HepG2 (cell line): Measurements from ENCODE around the gene ARL17B. TPM values are rescaled to one million over a fixed set of nuclear protein-coding genes. Genes with fewer than 3 reads are reported as not detected.

Source experiments
- DMAP1 ChIP-seq: IDR thresholded peaks from 2 replicates; pipeline ENCODE4 v1.6.1; 2016
- GMEB1 ChIP-seq: sonication (generic); formaldehyde crosslinking; IDR thresholded peaks from 2 replicates; pipeline ENCODE4 v1.5.1; 2020; ENCODE audit warnings: missing genetic modification reagents, mild to moderate bottlenecking, borderline replicate concordance
- HNF1B ChIP-seq: sonication (generic); formaldehyde crosslinking; IDR thresholded peaks from 2 replicates; pipeline ENCODE4 v1.5.1; 2020; ENCODE audit warnings: mild to moderate bottlenecking, moderate library complexity, missing genetic modification reagents
- ISL2 ChIP-seq: sonication (generic); formaldehyde crosslinking; IDR thresholded peaks from 2 replicates; pipeline ENCODE4 v1.5.0; 2020; ENCODE audit warnings: missing genetic modification reagents
- SRSF1 ChIP-seq: fragments of 200-400 bp; formaldehyde crosslinking; optimal IDR thresholded peaks from 2 replicates; pipeline ENCODE3; 2017; ENCODE audit warnings: mild to moderate bottlenecking, low read depth, low read length, moderate library complexity
- TEF ChIP-seq: sonication (generic); formaldehyde crosslinking; IDR thresholded peaks from 2 replicates; pipeline ENCODE4 v1.5.0; 2020; ENCODE audit warnings: missing genetic modification reagents
- TFDP1 ChIP-seq: IDR thresholded peaks from 2 replicates; pipeline ENCODE4 v1.6.1; 2016; ENCODE audit warnings: missing compliant biosample characterization, missing genetic modification reagents, borderline replicate concordance
- THAP9 ChIP-seq: sonication (generic); formaldehyde crosslinking; IDR thresholded peaks from 2 replicates; pipeline ENCODE4; 2020; ENCODE audit warnings: missing genetic modification reagents, mild to moderate bottlenecking, borderline replicate concordance
- ZFP82 ChIP-seq: sonication (generic); formaldehyde crosslinking; IDR thresholded peaks from 2 replicates; pipeline ENCODE4 v1.5.1; 2020; ENCODE audit warnings: mild to moderate bottlenecking, missing genetic modification reagents, borderline replicate concordance
- ZNF230 ChIP-seq: sonication (generic); formaldehyde crosslinking; IDR thresholded peaks from 2 replicates; pipeline ENCODE4 v1.4.0; 2020; ENCODE audit warnings: mild to moderate bottlenecking, missing genetic modification reagents
- ZNF451 ChIP-seq: sonication (generic); formaldehyde crosslinking; IDR thresholded peaks from 2 replicates; pipeline ENCODE4 v1.5.0; 2020; ENCODE audit warnings: mild to moderate bottlenecking, missing genetic modification reagents
- ZNF501 ChIP-seq: sonication (generic); formaldehyde crosslinking; IDR thresholded peaks from 2 replicates; pipeline ENCODE4 v1.5.1; 2020; ENCODE audit warnings: mild to moderate bottlenecking, moderate library complexity, missing genetic modification reagents
- ZNF512B ChIP-seq: sonication (generic); formaldehyde crosslinking; IDR thresholded peaks from 2 replicates; pipeline ENCODE4 v1.5.1; 2020; ENCODE audit warnings: missing genetic modification reagents, mild to moderate bottlenecking, borderline replicate concordance
- ZNF598 ChIP-seq: sonication (generic); formaldehyde crosslinking; IDR thresholded peaks from 2 replicates; pipeline ENCODE4 v1.5.1; 2020; ENCODE audit warnings: mild to moderate bottlenecking, missing genetic modification reagents, borderline replicate concordance
- ZNF709 ChIP-seq: sonication (generic); formaldehyde crosslinking; IDR thresholded peaks from 2 replicates; pipeline ENCODE4 v1.5.0; 2020; ENCODE audit warnings: mild to moderate bottlenecking, missing genetic modification reagents
- ZNF781 ChIP-seq: sonication (generic); formaldehyde crosslinking; IDR thresholded peaks from 2 replicates; pipeline ENCODE4 v1.5.1; 2020; ENCODE audit warnings: borderline replicate concordance, mild to moderate bottlenecking, missing genetic modification reagents; ENCODE audit errors: not compliant biosample characterization
- polyA plus RNA-seq, 8 experiments: library from polyadenylated mRNA; depleted of rRNA in 3 of 8; stranded (reverse) in 7 of 8; unstranded in 1 of 8; fragments of >200 nt; fragmentation: Illumina TruSeq in 4 of 8; extraction: Trizol in 4 of 8; gene quantifications; 2 replicates each; pipeline versions ENCODE4 v1.2.1 to v1.2.3, GENCODE V29; 2011 to 2016; ENCODE audit warnings: low read depth in 4 of 8, missing spikeins in 1 of 8, mixed read lengths in 1 of 8; ENCODE audit not compliant: insufficient read depth in 1 of 8
- total RNA-seq, 5 experiments: library from RNA; depleted of rRNA; stranded (reverse); fragments of >200 nt; fragmentation: Illumina TruSeq; extraction: Trizol; gene quantifications; 2 replicates each; pipeline ENCODE4 v1.2.3, GENCODE V29; 2016; ENCODE audit warnings: low read depth in 1 of 5

ARL17B gene
- total and polyA plus RNA-seq, 2 of the 13 experiments (the other 11 are each of a cell fraction or from before 2014, with no cell fraction given): 14.2 to 25.8 TPM

- 0 out of 2 replicates have a peak, but pooled peaks have one; percentile 28 for TF ChIP-seq ZNF512B (CRISPR knock-in tag)
- peak; percentile 44; the same call in 1 of the 2 replicates for TF ChIP-seq THAP9 (CRISPR knock-in tag)
- TF ChIP-seq GMEB1 (CRISPR knock-in tag): peak; percentile 12; the same call in 1 of the 2 replicates
- TF ChIP-seq TEF: 0 out of 2 replicates have a peak, but pooled peaks have one; percentile 22
- TF ChIP-seq ZNF709 (CRISPR knock-in tag): peak; percentile 81
- TF ChIP-seq ZNF451 (CRISPR knock-in tag): 0 out of 2 replicates have a peak, but pooled peaks have one; percentile 8
- TF ChIP-seq ZNF781 (CRISPR knock-in tag): peak; percentile 77
- TF ChIP-seq TFDP1 (CRISPR knock-in tag): 0 out of 2 replicates have a peak, but pooled peaks have one; percentile 36
- TF ChIP-seq SRSF1: peak; percentile 36
- peak; percentile 15; the same call in 1 of the 2 replicates for TF ChIP-seq ZNF230
- TF ChIP-seq ISL2 (CRISPR knock-in tag): 0 out of 2 replicates have a peak, but pooled peaks have one; percentile 26
- TF ChIP-seq DMAP1 (CRISPR knock-in tag): peak; percentile 48; the same call in 1 of the 2 replicates
- TF ChIP-seq HNF1B (CRISPR knock-in tag): peak; percentile 79
- TF ChIP-seq ZNF598 (CRISPR knock-in tag): peak; percentile 81; the same call in 1 of the 2 replicates
- 0 out of 2 replicates have a peak, but pooled peaks have one; percentile 56 for TF ChIP-seq ZFP82 (CRISPR knock-in tag)
- TF ChIP-seq ZNF501 (CRISPR knock-in tag): 0 out of 2 replicates have a peak, but pooled peaks have one; percentile 19
Observed at GRCh38 chr17:46266063-46266655, 95.4 kb downstream of the ARL17B start (continued).
